ENCODE measurements around the gene AP2A2.

The AP2A2 gene

GRCh38 chr11:926341-926916, 759 bp downstream of the AP2A2 start:
- DNase-seq: no peak

DNA sequence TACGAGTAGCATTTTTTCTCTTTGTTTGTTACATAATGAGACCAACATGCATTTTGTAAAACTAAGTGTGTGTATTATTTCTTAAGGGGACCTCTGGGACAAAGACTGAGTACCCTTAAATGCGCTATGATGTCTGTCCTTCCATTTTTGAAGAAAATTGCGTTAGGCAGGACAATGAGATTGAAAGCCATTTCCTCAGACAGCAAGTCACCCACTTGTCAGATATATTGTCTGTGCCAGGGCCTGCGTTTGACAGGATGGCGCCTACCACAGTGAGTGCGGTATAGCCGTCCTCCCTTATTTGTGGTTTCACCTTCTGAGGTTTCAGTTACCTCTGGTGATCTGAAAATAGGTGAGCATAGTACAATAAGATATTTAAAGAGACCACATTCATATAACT, 2.2 kb downstream of the AP2A2 start:
- no peak for DNase-seq

DNA sequence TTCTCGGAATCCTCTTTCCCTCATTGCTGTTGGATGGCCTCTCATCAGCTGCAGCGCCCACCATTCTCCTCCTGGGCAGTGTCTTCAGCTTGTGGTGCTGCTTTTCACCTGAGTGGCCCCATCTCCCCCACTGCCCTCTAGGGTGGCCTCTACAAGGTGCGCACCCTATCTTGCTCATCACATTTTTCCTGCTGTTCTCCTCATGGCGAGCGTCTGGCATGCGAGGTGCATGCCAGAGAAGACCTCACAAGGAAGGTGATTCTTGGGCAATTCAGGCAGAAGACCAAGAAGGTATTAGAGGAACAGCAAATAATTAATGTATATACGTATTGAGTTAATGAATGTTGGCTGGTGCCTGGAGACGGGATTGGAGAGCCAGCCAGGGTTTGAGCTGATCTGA, 3.1 kb downstream of the AP2A2 start:
- no peak for DNase-seq

DNA sequence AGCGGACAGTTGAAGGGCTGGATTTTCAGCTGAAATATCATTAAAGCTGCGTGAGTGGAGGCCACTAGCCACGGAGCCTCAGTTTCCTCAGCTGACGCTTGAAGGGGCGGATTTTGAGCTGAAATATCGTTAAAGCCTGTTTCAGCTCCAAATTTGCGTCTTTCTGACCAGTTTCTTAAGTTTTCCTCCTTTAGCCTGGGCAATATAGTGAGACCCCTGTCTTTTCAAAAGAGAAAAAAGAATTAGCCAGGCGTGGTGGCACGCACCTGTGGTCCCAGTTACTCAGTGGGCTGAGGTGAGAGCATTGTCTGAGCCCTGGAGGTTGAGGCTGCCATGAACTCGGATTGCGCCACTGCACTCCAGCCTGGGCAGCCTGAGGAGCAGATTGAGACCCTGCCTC, 3.7 kb downstream of the AP2A2 start:
- no peak for DNase-seq

GRCh38 chr11:931385-931784, 5.7 kb downstream of the AP2A2 start:
- no peak for DNase-seq

GRCh38 chr11:932435-932834, 6.8 kb downstream of the AP2A2 start:
- no peak for DNase-seq

DNA sequence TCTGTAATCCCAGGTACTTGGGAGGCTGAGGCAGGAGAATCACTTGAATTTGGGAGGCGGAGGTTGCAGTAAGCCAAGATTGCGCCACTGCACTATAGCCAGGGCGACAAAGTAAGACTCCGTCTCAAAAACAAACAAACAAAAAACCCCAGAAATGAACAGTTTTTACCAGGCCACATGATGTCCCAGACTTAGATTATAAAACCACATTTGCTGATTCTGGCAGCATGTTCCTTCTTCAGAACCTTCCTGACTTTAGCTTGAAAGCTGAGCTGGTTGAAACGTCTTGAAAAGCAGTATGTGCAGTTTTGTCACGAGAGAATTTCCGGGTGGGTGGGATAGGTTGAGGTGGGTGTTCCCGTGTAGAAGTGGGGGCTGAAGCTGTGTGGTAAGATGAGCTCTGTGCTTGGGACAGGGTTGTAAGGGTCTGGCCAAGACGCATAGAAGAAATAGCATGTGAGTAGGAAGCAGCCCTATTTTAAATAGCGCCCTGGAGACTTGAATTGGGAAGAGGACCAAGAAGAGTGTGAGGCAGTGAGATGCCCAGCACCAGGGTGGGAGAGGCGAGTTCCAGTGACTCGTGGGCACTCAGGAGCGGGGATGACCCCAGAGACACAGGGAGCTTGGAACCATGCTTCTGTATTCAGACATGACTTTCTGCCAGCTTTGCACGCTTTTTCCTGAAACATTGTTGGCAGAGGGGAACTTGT, 7.6 kb downstream of the AP2A2 start:
- DNase-seq: no peak

DNA sequence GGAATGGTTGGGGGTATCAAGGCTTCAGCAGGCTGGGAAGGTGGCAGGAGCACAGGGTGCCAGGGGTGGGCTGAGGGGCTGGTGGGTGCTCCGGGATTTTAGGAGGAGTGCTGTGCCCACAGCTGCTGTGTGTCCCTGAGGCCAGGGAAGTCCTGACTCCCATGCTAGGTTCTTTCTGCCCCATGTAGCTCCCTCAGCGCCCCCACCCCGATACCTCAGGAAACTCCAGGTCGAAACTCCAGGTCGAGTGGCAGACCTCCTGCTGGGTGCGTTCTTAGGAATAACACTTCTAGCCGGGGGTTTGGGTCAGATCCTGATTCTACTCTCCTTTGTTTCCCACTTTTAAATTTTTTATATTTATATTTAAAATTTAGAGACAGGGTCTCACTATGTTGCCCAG, 8.3 kb downstream of the AP2A2 start:
- DNase-seq: no peak

DNA sequence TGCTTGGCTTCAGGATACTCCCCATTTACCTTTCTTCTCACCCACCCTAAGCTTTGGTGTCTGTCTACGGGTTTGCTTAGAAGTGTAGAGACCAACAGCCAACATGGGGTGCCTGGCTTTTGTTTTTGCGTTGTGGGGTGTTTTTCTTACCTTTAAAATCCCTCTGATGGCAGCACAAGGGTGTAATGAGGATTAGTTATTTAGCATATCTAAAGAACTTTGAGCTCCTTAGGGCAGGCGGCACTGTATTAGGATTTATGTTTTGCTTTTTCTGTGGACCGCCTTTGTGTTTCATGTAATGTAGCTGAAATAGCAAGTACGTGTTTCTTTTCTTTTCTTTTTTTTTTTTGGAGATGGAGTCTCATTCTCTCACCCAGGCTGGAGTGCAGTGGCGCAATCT, 8.9 kb downstream of the AP2A2 start:
- no peak for DNase-seq

- DNase-seq: no peak
These were observed 10.5 kb downstream of the AP2A2 start for GRCh38 chr11:936199-936598.

DNA sequence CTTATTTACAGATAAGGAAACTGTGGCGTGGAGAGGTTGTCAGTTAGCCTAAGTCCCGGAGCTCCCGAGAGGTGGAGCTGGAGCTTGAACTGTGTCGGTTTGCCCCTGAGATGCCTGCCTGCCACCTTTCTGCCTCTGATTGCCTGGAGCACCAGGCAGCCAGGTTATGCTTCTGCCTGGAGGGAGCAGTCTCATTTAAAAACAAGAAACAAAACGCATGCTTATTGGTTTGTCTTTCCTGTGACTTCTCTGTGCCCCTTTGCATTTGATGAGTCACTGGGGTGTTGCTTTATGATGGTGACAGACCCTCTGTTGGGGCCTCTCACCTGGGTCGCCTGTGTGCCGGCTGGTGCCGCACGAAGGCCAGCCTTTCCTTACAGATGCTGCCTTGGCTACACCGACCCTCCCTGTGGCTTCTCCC, 12.2 kb downstream of the AP2A2 start:
- DNase-seq: no peak

- DNase-seq: no peak
These were observed 14.9 kb downstream of the AP2A2 start for GRCh38 chr11:940496-941135.

DNA sequence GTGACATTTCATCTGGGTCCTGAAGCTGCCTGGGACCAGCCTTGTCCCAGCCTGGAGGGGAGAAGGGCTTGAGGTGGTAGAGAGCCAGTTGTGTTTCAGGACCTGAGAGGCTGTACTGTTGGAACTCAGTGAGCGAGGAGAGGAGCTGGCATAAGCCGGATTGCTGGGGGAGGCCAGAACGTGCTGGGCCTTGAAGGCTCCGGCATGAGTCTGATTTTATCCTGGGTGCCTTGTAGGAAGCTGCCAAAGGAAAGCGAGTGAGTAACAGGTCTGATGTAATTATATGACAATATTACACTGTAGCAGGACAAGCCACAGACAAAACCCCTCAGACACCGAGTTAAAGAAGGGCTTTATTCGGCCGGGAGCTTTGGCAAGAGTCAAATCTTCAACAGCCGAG, 17.2 kb downstream of the AP2A2 start:
- DNase-seq: no peak

DNA sequence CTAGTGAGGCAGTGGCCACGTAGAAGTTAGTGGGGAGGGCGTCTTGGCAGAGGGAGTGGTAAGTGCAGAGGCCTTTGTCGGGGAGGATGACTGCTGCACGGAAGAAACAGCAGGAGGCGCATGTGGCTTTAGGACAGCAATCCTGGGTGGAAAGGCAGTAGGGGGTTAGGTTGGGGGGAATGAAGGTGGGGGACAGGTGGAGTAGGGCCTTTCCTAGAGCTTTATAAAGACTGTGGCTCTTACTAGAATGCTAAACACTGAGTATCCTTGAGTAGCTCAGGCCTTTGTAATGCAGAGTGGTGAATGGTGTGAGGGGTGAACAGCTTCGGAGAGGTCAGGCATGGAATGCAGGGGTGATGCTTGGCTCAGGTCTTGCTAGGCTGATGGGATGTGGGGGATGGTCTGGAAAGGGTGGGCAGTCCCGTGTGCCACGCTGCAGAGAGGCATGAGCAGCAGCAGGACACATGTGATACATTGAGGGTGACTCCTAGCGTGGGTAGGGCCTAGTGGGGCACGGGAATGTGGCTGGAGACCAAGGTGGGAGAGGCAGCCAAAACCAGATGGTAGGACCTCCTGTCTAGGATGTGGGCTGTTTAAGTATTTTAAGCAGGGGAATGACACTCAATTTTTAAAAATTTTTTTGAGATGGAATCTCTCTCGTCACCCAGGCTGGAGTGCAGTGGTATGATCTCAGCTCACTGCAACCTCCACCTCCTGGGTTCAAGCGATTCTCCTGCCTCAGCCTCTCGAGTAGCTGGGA, 19.2 kb downstream of the AP2A2 start:
- no peak for DNase-seq

- DNase-seq: no peak
These were observed 20.3 kb downstream of the AP2A2 start for GRCh38 chr11:945986-946385.

DNA sequence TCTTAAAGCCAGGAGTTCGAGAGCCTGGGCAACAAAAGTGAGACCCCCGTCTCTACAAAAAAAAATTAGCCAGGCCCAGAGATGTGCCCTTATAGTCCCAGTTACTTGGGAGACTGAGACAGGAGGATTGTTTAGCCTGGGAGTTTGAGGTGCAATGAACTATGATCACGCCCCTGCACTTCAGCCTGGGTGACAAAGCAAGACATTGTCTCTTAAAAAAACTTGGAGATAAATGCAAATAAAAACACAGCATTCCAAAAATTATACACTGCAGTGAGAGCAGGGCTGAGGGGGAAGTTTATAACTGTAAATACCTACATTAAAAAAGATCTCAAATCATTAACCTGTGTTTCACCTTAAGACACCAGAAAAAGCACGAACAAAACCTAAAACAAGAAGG, 22.1 kb downstream of the AP2A2 start:
- no peak for DNase-seq

DNA sequence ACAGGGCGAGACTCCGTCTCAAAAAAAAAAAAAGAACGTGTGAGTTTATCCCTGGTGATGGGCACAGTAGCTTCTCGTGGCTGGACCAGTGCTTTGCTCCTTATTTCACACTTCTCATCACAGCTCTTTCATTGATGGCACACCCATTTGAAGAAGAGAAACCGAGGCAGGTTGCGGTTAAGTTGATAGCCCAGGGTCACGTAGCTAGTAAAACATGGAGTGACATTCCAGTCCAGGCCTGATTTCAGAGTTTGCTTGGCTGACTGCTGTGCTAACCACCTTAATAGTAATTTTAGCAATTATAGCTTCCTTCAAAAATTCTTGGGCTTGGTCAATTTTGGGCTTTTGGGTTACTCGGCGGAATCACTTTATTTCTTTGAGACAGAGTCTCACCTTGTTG, 25.8 kb downstream of the AP2A2 start:
- DNase-seq: no peak

- DNase-seq: no peak
These were observed 27.0 kb downstream of the AP2A2 start for GRCh38 chr11:952406-953385.

DNA sequence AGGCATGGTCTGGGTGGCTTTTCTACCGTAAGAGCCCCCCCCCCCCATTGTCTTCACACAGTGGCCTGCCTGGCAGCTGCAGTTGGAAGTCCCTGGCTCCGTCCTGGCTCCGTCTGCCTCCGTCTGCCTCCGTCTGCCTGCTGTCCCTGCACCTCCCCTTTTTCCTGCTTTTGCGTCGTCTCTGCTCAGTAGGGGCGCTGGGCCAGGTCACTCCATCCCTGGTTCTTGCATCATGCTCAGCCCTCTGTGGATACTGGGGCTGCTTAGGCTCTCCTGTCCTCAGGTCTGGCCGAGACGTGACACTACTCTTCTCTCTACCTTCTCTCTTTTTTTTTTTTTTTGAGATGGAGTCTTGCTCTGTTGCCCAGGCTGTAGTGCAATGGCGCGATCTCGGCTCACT, 27.8 kb downstream of the AP2A2 start:
- no peak for DNase-seq

DNA sequence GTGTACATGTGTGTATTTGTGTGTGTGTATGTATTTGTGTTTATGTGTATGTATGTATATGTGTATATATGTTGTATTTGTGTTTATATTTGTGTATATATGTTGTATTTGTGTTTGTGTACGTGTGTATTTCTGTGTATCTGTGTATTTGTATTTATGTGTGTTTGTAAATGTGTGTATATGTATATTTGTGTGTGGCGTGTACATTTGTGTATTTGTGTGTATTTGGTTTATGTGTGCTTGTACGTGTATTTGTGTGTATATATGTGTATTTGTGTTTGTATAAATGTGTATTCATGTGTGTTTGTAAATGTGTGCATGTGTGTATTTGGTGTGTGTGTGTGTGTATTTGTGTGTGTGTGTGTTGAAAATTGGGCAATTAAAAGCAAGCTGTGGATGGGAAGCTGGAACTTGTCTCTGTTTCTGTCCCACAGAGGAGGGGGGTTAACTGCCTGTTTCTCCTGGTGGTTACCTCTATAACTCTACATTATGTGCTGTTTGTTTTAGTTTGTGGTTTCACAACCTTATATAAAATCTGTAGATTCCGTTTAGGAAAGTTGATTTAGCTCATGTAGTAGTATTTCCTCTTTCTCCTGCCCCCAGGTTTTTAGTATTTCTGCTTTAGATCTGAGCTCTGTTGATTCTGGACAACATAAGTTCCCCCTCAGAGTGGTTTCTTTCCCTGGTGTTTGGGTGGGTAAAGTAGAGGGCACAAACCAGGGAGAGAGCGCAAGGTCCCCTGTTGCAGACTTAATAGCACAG, 28.9 kb downstream of the AP2A2 start:
- no peak for DNase-seq

- no peak for DNase-seq
These were observed 29.7 kb downstream of the AP2A2 start for GRCh38 chr11:955154-956063.
